Measurements from ENCODE around the gene MRPL34. TPM values are rescaled to one million over a fixed set of nuclear protein-coding genes. Genes with fewer than 3 reads are reported as not detected.

Gene MRPL34
- total RNA-seq, 2 experiments from 2014 or later, result 122 to 128 TPM

DNA sequence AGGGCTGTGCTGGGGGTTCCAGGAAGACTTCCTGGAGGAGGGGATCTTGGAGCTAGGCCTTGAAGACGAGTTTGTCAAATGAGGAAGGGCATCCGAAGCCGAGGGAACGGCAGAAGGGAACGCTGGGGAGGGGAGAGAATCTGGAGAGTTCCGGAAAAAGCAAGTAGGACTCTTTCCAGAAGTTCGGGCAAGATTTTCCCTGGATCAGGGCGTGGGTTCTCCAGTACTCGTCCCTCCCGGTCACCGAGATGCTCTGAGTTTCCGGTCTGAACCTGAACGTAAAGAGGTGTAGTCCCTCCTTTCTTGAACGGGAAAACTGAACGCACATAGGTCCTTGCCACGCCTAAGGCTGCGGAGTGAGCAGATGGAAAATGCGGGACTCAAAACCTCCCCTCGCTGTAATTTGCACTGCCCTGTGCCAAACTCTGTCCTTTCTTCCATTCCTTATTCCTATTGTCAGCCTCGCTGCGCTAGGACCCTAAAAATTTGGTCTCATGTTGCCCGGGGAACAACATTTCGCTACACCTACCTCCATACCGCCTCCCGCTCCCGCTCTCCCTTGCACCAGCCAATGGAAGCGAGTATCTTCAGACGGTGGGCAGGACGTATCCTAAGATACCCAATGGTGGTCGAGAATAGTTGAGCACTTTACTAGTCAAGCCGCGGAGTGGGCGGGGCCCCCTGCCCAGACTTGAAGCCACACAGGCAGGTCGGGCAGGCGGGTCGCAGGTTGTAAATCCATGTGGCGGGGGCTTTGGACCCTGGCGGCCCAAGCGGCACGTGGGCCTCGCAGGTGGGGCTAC is 31.4 kb downstream of the MRPL34 start, which contains the start of gene GTPBP3:
Gene GTPBP3 (plus strand): TSS at position 682 of the 803 bp plus-strand sequence. CDS start 59 bp downstream, at position 741.
- Mint-ChIP-seq H3K27me3 (no peaks in the 10 kb centered on the region), H3K4me3 (peak within 1 kb of the TSS; percentile 94), H3K4me1 (peaks cover 23% of the 10 kb centered on the region), H3K27ac (peak within 1 kb of the TSS; percentile 95), H3K36me3 (peaks cover 6% of the 10 kb centered on the region), H3K9me3 (no peaks in the 10 kb centered on the region)
- peak; percentile 96 for DNase-seq

DNA sequence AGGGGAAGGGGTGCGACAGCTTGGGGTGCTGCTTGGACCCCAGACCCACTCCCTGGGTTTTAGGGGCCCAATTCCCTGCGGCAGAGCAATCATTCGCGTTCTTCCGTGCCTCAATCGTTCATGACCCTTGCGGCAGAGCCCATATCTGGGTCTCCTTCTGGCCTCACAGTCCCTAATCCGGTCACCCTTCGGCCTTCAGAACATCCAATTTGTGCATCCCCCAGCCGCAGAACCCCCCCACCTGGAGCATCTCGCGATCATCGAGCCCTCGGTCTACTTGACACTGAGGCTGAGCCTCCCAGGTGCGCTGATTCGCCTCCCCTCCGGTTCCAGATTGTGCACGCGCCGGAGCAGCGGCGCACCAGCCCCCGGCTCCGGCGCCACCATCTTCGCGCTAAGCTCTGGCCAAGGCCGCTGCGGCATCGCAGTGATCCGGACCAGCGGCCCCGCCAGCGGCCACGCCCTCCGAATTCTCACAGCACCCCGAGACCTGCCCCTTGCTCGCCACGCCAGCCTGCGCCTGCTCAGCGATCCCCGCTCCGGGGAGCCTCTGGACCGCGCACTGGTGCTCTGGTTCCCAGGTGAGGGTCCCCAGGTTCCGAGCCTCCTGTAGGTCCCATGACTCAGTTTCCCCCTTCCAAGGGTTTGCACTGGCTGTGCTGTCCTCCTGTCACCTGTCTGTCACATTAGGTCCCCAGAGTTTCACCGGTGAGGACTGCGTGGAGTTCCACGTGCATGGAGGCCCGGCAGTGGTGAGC is 32.2 kb downstream of the MRPL34 start:
- H3K36me3 Mint-ChIP-seq, result peaks cover 6% of the 10 kb centered on the region
- H3K4me1 Mint-ChIP-seq, result peaks cover 23% of the 10 kb centered on the region
- H3K4me3 Mint-ChIP-seq, result peak overlapping the region; percentile 94
- peak overlapping the region; percentile 95 for H3K27ac Mint-ChIP-seq
- peak; percentile 65 for DNase-seq
- no peaks in the 10 kb centered on the region for H3K27me3 Mint-ChIP-seq
- no peaks in the 10 kb centered on the region for H3K9me3 Mint-ChIP-seq

DNA sequence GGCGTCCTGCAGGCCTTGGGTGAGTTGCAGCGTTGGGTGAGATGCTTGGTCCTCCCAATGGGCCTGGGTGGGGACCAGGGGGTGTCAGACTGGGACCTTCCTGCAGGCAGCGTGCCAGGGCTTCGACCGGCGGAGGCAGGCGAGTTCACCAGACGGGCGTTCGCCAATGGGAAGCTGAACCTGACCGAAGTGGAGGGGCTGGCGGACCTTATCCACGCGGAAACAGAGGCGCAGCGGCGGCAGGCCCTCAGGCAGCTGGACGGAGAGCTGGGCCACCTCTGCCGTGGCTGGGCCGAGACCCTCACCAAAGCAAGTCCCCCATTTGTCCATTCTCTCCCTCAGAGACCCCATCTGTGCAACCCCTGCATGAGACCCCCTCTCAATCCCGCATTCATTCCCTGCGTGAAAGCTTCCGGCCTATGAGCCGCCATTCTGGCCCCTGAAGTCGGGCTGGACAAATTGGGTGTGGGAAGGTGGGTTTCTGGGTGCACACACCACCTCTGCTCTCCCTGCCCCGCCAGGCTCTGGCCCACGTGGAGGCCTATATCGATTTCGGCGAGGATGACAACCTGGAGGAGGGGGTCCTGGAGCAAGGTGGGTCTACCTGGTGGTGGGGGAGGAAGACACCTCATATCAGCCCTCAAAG is 32.9 kb downstream of the MRPL34 start:
- H3K36me3 Mint-ChIP-seq, result peaks cover 6% of the 10 kb centered on the region
- no peaks in the 10 kb centered on the region for H3K27me3 Mint-ChIP-seq
- peaks cover 21% of the 10 kb centered on the region for H3K4me1 Mint-ChIP-seq
- H3K4me3 Mint-ChIP-seq, result peak overlapping the region; percentile 94
- DNase-seq, result no peak
- H3K27ac Mint-ChIP-seq, result no peak overlapping the region
- no peaks in the 10 kb centered on the region for H3K9me3 Mint-ChIP-seq

DNA sequence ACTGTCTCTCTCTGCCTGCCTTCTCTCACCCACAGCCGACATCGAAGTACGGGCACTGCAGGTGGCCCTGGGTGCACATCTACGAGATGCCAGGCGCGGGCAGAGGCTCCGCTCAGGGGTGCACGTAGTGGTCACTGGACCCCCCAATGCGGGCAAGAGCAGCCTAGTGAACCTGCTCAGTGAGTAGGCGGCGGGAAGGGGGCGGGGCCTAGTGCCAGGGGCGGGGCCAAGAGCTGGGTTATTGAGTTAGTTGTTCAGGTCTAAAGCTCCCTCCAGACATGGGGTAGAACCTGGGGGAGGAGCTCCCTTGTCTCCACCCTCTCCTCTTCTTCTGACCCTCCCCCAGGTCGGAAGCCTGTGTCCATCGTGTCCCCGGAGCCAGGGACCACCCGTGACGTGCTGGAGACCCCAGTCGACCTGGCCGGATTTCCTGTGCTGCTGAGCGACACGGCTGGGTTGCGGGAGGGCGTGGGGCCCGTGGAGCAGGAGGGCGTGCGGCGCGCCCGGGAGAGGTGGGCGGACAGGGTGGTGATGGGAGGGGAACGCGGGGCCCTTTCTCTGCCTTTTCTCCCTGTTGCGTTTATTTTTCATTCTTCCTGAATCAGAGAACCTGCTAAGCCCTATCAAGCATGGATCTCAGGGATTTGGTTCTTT is 33.5 kb downstream of the MRPL34 start:
- Mint-ChIP-seq H3K27me3 (no peaks in the 10 kb centered on the region), H3K4me3 (peak overlapping the region; percentile 94), H3K36me3 (peaks cover 6% of the 10 kb centered on the region), H3K4me1 (peaks cover 17% of the 10 kb centered on the region), H3K27ac (no peak overlapping the region), H3K9me3 (no peaks in the 10 kb centered on the region)
- peak; percentile 42 for DNase-seq

DNA sequence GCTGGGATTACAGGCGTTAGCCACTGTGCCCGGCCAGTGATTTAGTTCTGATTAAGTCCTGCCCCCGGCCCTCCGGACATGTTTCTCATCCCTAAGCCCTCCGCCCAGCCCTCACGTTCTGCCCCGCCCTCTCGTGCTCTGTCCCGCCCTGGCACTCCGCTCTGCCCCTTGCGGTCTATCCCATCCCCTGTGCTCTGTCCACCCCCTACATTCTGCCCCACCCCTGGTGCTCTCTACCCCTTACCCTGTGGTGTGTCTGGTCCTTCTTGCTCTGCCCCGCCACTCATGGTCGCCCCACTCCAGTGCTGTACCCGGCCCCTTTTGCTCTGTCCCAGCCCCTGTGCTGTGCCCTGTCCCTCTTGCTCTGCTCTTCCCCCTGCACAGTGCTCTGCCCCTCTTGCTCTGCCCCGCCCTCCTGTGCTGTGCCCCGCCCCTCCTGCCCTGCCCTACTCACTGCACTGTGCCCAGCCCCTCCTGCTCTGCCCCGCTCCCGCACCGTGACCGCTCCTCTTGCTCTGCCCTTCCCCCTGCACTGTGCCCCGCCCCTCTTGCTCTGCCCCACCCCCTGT is 34.7 kb downstream of the MRPL34 start:
- no peak overlapping the region for H3K27ac Mint-ChIP-seq
- H3K9me3 Mint-ChIP-seq, result no peaks in the 10 kb centered on the region
- H3K4me1 Mint-ChIP-seq, result peaks cover 11% of the 10 kb centered on the region
- DNase-seq, result no peak
- H3K27me3 Mint-ChIP-seq, result no peaks in the 10 kb centered on the region
- peaks cover 6% of the 10 kb centered on the region for H3K36me3 Mint-ChIP-seq
- H3K4me3 Mint-ChIP-seq, result no peak overlapping the region

DNA sequence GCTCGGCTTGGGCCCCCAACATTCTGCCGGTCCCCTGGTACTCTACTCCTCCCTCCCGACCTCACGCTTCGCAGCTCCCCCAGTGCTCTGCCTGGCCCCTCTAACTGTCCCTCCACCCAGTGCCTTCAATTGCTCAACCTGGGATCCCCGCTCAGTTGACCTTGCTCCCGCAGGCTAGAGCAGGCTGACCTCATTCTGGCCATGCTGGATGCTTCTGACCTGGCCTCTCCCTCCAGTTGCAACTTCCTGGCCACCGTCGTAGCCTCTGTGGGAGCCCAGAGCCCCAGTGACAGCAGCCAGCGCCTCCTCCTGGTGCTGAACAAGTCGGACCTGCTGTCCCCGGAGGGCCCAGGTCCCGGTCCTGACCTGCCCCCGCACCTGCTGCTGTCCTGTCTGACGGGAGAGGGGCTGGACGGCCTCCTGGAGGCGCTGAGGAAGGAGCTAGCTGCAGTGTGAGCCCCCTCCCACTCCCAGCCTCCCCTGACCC is 35.2 kb downstream of the MRPL34 start:
- no peak for DNase-seq
- H3K4me1 Mint-ChIP-seq, result peaks cover 11% of the 10 kb centered on the region
- H3K27ac Mint-ChIP-seq, result no peak overlapping the region
- H3K4me3 Mint-ChIP-seq, result no peak overlapping the region
- H3K36me3 Mint-ChIP-seq, result peaks cover 6% of the 10 kb centered on the region
- H3K9me3 Mint-ChIP-seq, result no peaks in the 10 kb centered on the region
- H3K27me3 Mint-ChIP-seq, result no peaks in the 10 kb centered on the region

DNA sequence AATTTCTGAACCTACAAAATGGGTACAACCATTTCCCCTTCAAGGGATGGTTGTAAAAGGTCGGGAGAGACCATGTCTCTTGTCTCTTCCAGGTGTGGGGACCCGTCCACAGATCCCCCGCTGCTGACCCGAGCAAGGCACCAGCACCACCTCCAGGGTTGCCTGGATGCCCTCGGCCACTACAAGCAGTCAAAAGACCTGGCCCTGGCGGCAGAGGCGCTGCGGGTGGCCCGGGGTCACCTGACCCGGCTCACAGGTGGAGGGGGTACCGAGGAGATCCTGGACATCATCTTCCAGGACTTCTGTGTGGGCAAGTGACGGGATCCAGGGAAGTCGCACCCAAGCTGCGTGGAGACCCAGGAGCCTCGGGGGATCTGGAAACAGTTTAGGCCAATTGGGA is 35.7 kb downstream of the MRPL34 start:
- Mint-ChIP-seq H3K27me3 (no peaks in the 10 kb centered on the region), H3K36me3 (peaks cover 6% of the 10 kb centered on the region), H3K4me1 (peaks cover 11% of the 10 kb centered on the region), H3K4me3 (no peak overlapping the region), H3K27ac (no peak overlapping the region), H3K9me3 (no peaks in the 10 kb centered on the region)
- no peak for DNase-seq

DNA sequence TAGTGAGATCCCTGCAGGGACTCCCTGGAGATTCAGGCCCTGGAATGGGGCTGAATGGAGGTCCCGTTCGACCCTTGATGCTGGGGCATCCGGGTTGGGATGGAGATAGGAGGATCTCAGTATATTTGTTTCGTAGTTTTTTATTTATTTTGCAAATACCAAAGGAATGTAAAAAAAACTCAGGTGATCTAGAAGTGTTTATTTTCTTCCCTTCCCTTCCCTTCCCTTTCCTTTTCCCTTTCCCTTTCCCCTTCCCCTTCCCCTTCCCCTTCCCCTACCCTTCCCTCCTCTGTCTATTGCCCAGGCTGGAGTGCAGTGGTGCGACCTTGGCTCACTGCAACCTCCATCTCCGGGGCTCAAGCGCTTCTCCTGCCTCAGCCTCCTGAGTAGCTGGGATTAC is 36.2 kb downstream of the MRPL34 start:
- H3K4me3 Mint-ChIP-seq, result no peak overlapping the region
- peaks cover 8% of the 10 kb centered on the region for H3K4me1 Mint-ChIP-seq
- H3K27me3 Mint-ChIP-seq, result peaks cover 5% of the 10 kb centered on the region
- H3K9me3 Mint-ChIP-seq, result no peaks in the 10 kb centered on the region
- peaks cover 6% of the 10 kb centered on the region for H3K36me3 Mint-ChIP-seq
- no peak for DNase-seq
- H3K27ac Mint-ChIP-seq, result no peak overlapping the region

DNA sequence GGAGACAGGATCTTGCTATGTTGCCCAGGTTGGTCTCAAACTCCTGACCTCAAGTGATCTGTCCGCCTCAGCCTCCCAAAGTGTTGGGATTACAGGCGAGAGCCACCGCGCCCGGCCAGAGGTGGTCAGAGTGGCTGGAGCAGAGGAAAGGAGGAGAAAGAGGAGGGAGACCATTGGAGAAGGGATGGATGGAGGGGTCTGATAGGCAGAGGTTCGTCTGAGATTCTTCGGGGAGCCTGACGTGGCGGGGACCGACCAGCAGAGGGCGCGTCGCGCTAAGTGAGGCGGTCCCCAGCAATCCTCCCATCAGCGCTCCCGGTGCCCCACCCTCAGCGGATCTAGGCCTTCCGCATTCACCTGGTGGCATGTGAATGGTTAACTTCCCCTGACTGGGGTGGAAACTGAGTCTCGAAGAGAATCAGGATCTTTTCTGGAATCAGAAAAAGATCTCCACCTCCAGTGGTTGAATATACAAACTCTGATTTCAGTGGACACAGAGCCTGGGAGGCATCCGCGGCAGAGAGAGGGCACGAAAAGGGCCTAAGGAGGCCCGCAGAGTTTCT is 40.5 kb downstream of the MRPL34 start:
- no peak overlapping the region for H3K27ac Mint-ChIP-seq
- no peaks in the 10 kb centered on the region for H3K9me3 Mint-ChIP-seq
- DNase-seq, result peak; percentile 80
- peaks cover 2% of the 10 kb centered on the region for H3K4me1 Mint-ChIP-seq
- H3K4me3 Mint-ChIP-seq, result no peak overlapping the region
- peaks cover 40% of the 10 kb centered on the region for H3K27me3 Mint-ChIP-seq
- no peaks in the 10 kb centered on the region for H3K36me3 Mint-ChIP-seq

DNA sequence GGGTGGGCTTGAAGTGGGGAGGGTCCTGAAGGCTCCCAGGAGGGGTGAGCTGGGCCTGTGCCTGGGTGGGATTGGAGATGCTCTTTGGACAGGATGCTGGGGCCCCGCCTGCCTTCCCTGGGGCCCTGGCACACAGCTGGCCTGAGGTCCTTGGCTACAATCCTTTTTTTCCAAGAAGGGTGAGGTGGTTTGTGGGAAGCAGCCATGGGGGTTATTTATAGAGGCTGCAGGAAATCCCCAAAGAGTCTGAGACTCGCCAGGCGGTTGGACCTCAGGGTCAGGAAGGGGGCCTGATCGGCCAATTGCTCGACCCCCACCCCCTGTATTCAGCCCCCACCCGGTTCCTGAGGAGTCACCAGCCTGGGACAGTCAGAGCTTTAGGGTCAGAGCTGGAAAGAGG is 41.7 kb downstream of the MRPL34 start:
- H3K9me3 Mint-ChIP-seq, result no peaks in the 10 kb centered on the region
- DNase-seq, result no peak
- no peak overlapping the region for H3K27ac Mint-ChIP-seq
- H3K27me3 Mint-ChIP-seq, result peaks cover 50% of the 10 kb centered on the region
- no peaks in the 10 kb centered on the region for H3K36me3 Mint-ChIP-seq
- no peak overlapping the region for H3K4me3 Mint-ChIP-seq
- H3K4me1 Mint-ChIP-seq, result peaks cover 7% of the 10 kb centered on the region

DNA sequence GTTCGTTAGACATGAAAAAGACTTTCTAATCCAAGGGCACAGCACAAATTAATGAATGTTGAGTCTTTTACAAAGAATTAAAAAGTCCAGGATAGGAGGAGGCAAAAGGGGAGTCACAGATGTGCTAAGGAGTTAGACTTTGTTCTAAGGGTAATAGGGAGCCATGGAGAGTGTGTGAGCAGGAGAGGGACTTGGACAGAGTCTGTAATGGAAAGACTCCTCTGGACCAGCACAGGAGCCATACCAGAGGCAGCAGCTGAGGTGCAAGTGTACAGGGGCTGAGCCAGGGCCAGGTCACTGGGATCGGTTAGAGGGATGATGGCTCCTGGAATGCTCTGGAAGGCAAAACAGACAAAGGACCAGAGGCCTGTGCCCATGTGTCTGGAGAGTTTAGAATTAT is 42.2 kb downstream of the MRPL34 start:
- Mint-ChIP-seq H3K27ac (no peak overlapping the region), H3K4me1 (peaks cover 7% of the 10 kb centered on the region), H3K9me3 (no peaks in the 10 kb centered on the region), H3K4me3 (no peak overlapping the region), H3K36me3 (no peaks in the 10 kb centered on the region), H3K27me3 (peaks cover 50% of the 10 kb centered on the region)
- no peak for DNase-seq

DNA sequence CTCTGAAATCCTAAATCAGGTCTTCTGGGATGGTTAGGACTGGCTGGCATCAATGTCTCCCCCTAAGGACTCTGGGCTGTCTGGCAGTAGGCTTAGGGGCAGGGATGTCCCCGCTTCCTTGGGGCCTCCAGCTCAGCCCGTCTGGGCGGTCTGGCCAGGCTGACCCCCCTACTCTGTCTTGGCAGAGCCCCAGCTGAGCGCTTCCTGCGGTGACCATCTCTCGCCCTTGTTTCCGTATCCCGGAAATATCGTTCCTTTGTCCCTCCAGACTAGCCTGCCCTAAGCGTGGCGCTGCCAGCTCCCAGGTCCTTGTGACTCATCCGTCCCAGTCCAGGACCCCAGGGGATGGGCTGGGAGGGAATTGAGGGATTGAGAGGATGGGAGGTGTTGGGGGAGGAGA is 43.0 kb downstream of the MRPL34 start:
- no peak for DNase-seq
- H3K4me3 Mint-ChIP-seq, result no peak overlapping the region
- no peaks in the 10 kb centered on the region for H3K36me3 Mint-ChIP-seq
- H3K9me3 Mint-ChIP-seq, result no peaks in the 10 kb centered on the region
- no peak overlapping the region for H3K27ac Mint-ChIP-seq
- H3K4me1 Mint-ChIP-seq, result peaks cover 7% of the 10 kb centered on the region
- peaks cover 56% of the 10 kb centered on the region for H3K27me3 Mint-ChIP-seq

DNA sequence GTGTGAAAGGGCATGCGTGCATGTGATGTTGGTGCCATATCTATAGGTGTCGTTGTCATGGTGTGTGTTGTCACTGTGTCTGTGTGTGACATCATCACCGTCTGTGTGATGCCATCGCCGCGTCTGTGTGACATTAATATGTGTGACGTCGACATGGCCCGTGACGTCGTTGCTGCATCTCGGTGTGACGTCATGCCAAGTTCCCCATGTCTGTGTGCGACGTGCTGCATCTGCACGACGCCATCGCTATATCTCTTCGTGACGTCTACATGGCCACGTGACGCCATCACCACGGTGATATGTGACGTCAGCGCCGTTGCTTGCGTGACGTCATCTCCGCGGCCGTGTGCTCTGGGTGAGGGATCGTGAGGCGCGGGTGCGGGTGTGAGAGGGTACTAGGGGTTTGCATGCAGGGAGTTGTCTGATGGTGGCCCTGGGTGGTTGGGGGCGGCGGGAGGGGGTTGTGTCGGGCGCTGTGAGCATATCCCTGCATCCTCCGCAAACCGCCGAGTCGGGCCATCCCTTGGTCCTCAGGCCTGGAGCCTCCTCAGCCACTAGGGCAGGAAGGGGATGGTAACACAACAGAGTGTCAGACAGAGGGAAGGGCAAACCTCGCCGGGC is 46.3 kb downstream of the MRPL34 start:
- peaks cover 5% of the 10 kb centered on the region for H3K4me1 Mint-ChIP-seq

More for the DNA sequence above, 46.3 kb downstream of the MRPL34 start:
- H3K9me3 Mint-ChIP-seq, result no peaks in the 10 kb centered on the region
- no peak overlapping the region for H3K4me3 Mint-ChIP-seq
- peaks cover 51% of the 10 kb centered on the region for H3K27me3 Mint-ChIP-seq
- H3K27ac Mint-ChIP-seq, result no peak overlapping the region
- DNase-seq, result no peak
- H3K36me3 Mint-ChIP-seq, result no peaks in the 10 kb centered on the region
